HepG2 (cell line): ENCODE measurements around the gene SLAMF6. TPM values are rescaled to one million over a fixed set of nuclear protein-coding genes. Genes with fewer than 3 reads are reported as not detected.

Source experiments
- ELF3 ChIP-seq: IDR thresholded peaks from 2 replicates; pipeline ENCODE4 v1.6.1; 2016; ENCODE audit warnings: missing genetic modification reagents, missing compliant biosample characterization
- NRL ChIP-seq: sonication (generic); formaldehyde crosslinking; IDR thresholded peaks from 2 replicates; pipeline ENCODE4 v1.5.0; 2020; ENCODE audit warnings: missing genetic modification reagents, mild to moderate bottlenecking, moderate library complexity, borderline replicate concordance
- RERE ChIP-seq: IDR thresholded peaks from 2 replicates; pipeline ENCODE4 v1.6.1; 2016; ENCODE audit warnings: low read depth, missing genetic modification reagents, missing compliant biosample characterization
- RNF2 ChIP-seq: fragments of 450-650 bp; conservative IDR thresholded peaks from 2 replicates; pipeline ENCODE4 v1.6.1; 2016; ENCODE audit warnings: low read depth
- ZNF75D ChIP-seq: sonication (generic); formaldehyde crosslinking; IDR thresholded peaks from 2 replicates; pipeline ENCODE4 v1.8.1; 2023; ENCODE audit warnings: missing genetic modification reagents, mild to moderate bottlenecking, borderline replicate concordance
- ZNF768 ChIP-seq: sonication (generic); formaldehyde crosslinking; IDR thresholded peaks from 2 replicates; pipeline ENCODE4 v1.4.0; 2020; ENCODE audit warnings: missing genetic modification reagents
- polyA plus RNA-seq, 8 experiments: library from polyadenylated mRNA; depleted of rRNA in 3 of 8; stranded (reverse) in 7 of 8; unstranded in 1 of 8; fragments of >200 nt; fragmentation: Illumina TruSeq in 4 of 8; extraction: Trizol in 4 of 8; gene quantifications; 2 replicates each; pipeline versions ENCODE4 v1.2.1 to v1.2.3, GENCODE V29; 2011 to 2016; ENCODE audit warnings: low read depth in 4 of 8, missing spikeins in 1 of 8, mixed read lengths in 1 of 8; ENCODE audit not compliant: insufficient read depth in 1 of 8
- total RNA-seq, 5 experiments: library from RNA; depleted of rRNA; stranded (reverse); fragments of >200 nt; fragmentation: Illumina TruSeq; extraction: Trizol; gene quantifications; 2 replicates each; pipeline ENCODE4 v1.2.3, GENCODE V29; 2016; ENCODE audit warnings: low read depth in 1 of 5
- TF ChIP-seq, protein P1 (sequence below), 2 experiments: sonication (generic) in 1 of 2; formaldehyde crosslinking in 1 of 2; IDR thresholded peaks; 2 replicates each; pipeline versions ENCODE4 v1.6.1 to v1.9.0; 2014 to 2022; ENCODE audit warnings: antibody characterized with exemption in 1 of 2, borderline replicate concordance in 1 of 2, inconsistent platforms in 1 of 2, low read depth in 1 of 2, missing genetic modification reagents in 1 of 2
- TF ChIP-seq, protein P2 (sequence below): sonication (generic); formaldehyde crosslinking; IDR thresholded peaks from 2 replicates; pipeline ENCODE4; 2020; ENCODE audit warnings: missing genetic modification reagents, mild to moderate bottlenecking, borderline replicate concordance

SLAMF6 gene
- total and polyA plus RNA-seq, 2 of the 13 experiments (the other 11 are each of a cell fraction or from before 2014, with no cell fraction given) = not detected

GRCh38 chr1:160538985-160539651, 16.1 kb upstream of the SLAMF6 start (continued):
- TF ChIP-seq, protein P1, sequence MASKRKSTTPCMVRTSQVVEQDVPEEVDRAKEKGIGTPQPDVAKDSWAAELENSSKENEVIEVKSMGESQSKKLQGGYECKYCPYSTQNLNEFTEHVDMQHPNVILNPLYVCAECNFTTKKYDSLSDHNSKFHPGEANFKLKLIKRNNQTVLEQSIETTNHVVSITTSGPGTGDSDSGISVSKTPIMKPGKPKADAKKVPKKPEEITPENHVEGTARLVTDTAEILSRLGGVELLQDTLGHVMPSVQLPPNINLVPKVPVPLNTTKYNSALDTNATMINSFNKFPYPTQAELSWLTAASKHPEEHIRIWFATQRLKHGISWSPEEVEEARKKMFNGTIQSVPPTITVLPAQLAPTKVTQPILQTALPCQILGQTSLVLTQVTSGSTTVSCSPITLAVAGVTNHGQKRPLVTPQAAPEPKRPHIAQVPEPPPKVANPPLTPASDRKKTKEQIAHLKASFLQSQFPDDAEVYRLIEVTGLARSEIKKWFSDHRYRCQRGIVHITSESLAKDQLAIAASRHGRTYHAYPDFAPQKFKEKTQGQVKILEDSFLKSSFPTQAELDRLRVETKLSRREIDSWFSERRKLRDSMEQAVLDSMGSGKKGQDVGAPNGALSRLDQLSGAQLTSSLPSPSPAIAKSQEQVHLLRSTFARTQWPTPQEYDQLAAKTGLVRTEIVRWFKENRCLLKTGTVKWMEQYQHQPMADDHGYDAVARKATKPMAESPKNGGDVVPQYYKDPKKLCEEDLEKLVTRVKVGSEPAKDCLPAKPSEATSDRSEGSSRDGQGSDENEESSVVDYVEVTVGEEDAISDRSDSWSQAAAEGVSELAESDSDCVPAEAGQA (IDR thresholded peaks at IDR 0.05; ENCODE audit: low read depth) = no peak
- TF ChIP-seq, protein P1 (CRISPR knock-in tag; IDR thresholded peaks at IDR 0.05; ENCODE audit: borderline replicate concordance) = no peak
- no peak for TF ChIP-seq RNF2
- no peak for TF ChIP-seq RERE
- TF ChIP-seq ELF3 (CRISPR knock-in tag) = 0 out of 2 replicates have a peak, but pooled peaks have one; percentile 21
- TF ChIP-seq, protein P2, sequence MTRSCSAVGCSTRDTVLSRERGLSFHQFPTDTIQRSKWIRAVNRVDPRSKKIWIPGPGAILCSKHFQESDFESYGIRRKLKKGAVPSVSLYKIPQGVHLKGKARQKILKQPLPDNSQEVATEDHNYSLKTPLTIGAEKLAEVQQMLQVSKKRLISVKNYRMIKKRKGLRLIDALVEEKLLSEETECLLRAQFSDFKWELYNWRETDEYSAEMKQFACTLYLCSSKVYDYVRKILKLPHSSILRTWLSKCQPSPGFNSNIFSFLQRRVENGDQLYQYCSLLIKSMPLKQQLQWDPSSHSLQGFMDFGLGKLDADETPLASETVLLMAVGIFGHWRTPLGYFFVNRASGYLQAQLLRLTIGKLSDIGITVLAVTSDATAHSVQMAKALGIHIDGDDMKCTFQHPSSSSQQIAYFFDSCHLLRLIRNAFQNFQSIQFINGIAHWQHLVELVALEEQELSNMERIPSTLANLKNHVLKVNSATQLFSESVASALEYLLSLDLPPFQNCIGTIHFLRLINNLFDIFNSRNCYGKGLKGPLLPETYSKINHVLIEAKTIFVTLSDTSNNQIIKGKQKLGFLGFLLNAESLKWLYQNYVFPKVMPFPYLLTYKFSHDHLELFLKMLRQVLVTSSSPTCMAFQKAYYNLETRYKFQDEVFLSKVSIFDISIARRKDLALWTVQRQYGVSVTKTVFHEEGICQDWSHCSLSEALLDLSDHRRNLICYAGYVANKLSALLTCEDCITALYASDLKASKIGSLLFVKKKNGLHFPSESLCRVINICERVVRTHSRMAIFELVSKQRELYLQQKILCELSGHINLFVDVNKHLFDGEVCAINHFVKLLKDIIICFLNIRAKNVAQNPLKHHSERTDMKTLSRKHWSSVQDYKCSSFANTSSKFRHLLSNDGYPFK (CRISPR knock-in tag) = no peak
- no peak for TF ChIP-seq ZNF768 (CRISPR knock-in tag)
- no peak for TF ChIP-seq NRL (CRISPR knock-in tag)
- no peak for TF ChIP-seq ZNF75D
